GM19043 (cell line): Measurements from ENCODE around the gene SERINC1.

Source experiments
- ATAC-seq: cut with Tn5 transposase; IDR thresholded peaks from one replicate; pipeline ENCODE4 v1.9.1; 2021; ENCODE audit warnings: low read depth; ENCODE audit not compliant: unreplicated experiment

The SERINC1 gene

GRCh38 chr6:122399055-122399347 is 72.6 kb downstream of the SERINC1 start:
- no peak for ATAC-seq

- ATAC-seq = no peak
Measured at GRCh38 chr6:122394016-122394415, 77.6 kb downstream of the SERINC1 start.

GRCh38 chr6:122393351-122393896 is 78.2 kb downstream of the SERINC1 start:
- no peak for ATAC-seq
